Measurements from ENCODE around the gene HOXD10.

The HOXD10 gene

DNA sequence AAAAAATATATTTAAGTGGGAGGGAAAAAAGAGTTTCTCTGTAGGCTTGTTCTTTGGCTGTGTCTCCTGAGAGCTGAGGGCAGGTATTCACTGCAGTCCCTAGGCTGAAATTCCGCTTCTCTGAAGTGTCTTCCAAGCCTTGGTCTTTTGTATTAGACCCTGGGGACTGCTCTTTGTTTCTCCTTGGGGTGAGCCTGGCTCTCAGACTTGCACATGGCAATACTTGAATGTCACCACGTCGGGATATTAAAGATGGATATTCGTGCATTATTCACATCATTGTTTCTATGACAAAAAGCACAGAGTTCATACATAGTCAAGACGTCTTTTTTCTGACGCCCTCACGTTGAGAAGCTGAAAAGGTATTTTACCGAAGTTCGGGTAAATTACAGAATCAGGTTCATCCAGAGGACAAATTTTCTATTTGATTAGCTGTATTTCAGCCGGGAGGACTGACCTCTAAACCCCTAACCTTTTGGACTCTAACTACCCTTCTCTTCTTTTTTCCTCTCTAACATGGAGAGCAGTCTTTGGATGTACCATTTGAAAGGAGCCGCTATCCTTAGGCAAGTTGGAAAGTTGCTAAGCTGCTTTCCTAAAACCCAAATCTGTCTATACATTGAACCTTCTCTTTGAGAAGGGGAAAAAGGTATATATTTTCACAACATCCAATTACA, 38.1 kb downstream of the HOXD10 start:
- TF ChIP-seq YY1 (IDR thresholded peaks at IDR 0.05; ENCODE audit: low read depth) (no peak), ZBTB7A (IDR thresholded peaks at IDR 0.05; ENCODE audit: low read depth) (no peak), TCF12 (IDR thresholded peaks at IDR 0.05; ENCODE audit: low read depth) (no peak), FOXM1 (IDR thresholded peaks at IDR 0.05; ENCODE audit: borderline replicate concordance, low read depth) (no peak)

DNA sequence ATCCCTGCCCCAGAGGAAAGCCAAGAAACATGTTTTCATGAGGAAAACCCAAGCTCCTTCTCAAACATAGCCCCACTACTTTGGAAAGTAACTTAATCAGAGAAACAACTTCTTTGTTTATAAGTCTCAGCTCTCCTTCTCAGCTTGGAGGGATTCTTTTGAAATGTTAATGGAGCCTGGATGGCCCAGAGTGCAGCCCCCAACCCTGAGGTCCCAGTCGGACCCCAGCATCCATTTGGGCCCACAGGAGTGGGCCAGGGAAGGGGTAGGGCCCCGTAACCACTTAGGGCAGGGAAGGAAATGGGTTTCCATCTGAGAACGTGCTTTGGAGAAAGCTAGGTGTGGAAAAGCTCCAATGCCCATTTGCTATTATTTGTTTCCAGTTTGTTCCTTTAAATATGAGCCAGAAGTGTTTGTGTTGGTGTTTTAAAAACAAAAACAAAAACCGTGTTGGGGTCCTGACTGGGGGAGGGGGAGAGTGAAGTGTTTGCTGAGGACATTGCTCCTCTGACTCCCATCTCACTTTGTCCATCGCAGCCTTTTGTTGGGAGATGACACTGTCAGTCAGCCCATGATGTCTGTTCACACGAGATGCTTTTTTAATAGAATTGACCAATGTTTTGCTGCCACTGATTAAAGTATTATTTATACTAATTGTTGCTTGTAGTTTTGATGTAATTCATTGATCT, 38.9 kb downstream of the HOXD10 start:
- TF ChIP-seq ZBTB7A (IDR thresholded peaks at IDR 0.05; ENCODE audit: low read depth) (no peak), EGR1 (IDR thresholded peaks at IDR 0.05) (no peak), CREB1 (IDR thresholded peaks at IDR 0.05; ENCODE audit: low read depth) (no peak), USF1 (IDR thresholded peaks at IDR 0.05) (no peak), EP300 (IDR thresholded peaks at IDR 0.05; ENCODE audit: borderline replicate concordance) (no peak), TEAD4 (IDR thresholded peaks at IDR 0.05) (no peak), RAD21 (IDR thresholded peaks at IDR 0.05; ENCODE audit: low read depth) (no peak), YY1 (IDR thresholded peaks at IDR 0.05; ENCODE audit: low read depth) (no peak), CEBPB (IDR thresholded peaks at IDR 0.05) (no peak), TAF1 (IDR thresholded peaks at IDR 0.05; ENCODE audit: low read depth) (no peak), FOXM1 (IDR thresholded peaks at IDR 0.05; ENCODE audit: borderline replicate concordance, low read depth) (no peak), TCF12 (IDR thresholded peaks at IDR 0.05; ENCODE audit: low read depth) (no peak), REST (IDR thresholded peaks at IDR 0.05; ENCODE audit: low read depth) (no peak), NFIC (IDR thresholded peaks at IDR 0.05) (no peak)
- TF ChIP-seq, protein P1, sequence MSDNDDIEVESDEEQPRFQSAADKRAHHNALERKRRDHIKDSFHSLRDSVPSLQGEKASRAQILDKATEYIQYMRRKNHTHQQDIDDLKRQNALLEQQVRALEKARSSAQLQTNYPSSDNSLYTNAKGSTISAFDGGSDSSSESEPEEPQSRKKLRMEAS (IDR thresholded peaks at IDR 0.05): no peak

DNA sequence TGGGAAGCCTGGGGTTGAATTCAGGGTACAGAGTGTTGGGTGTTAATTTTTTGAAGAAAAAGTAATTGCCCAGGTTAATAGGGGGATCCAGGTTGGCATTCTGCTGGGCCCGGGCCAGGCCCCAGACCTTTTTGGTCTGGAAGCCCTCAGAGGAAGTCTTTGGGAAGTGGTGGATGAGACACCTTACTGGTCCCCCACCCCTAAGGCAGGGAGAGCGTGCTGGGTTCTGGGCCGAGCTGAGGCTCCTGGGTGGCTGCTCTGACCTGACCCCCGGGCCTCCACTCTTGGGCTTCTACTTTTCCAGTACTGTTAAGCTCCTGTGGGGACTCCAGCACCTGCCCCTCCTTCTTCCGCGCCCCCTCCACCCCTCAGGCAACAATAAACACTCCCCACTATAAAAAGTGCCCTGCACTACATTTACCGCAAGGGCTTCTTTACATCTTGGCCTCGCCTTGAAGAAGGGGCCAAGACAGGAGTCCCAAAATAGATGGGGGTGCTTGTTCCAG, 39.8 kb downstream of the HOXD10 start:
- TF ChIP-seq CREB1 (IDR thresholded peaks at IDR 0.05; ENCODE audit: low read depth) (no peak), USF1 (IDR thresholded peaks at IDR 0.05) (no peak), CEBPB (IDR thresholded peaks at IDR 0.05) (no peak), TEAD4 (IDR thresholded peaks at IDR 0.05) (no peak), EGR1 (IDR thresholded peaks at IDR 0.05) (no peak), NFIC (IDR thresholded peaks at IDR 0.05) (no peak), RAD21 (IDR thresholded peaks at IDR 0.05; ENCODE audit: low read depth) (no peak), ZBTB7A (IDR thresholded peaks at IDR 0.05; ENCODE audit: low read depth) (no peak), REST (IDR thresholded peaks at IDR 0.05; ENCODE audit: low read depth) (no peak), TAF1 (IDR thresholded peaks at IDR 0.05; ENCODE audit: low read depth) (no peak), TCF12 (IDR thresholded peaks at IDR 0.05; ENCODE audit: low read depth) (no peak), FOXM1 (IDR thresholded peaks at IDR 0.05; ENCODE audit: borderline replicate concordance, low read depth) (no peak), YY1 (IDR thresholded peaks at IDR 0.05; ENCODE audit: low read depth) (no peak), EP300 (IDR thresholded peaks at IDR 0.05; ENCODE audit: borderline replicate concordance) (no peak)
- TF ChIP-seq, protein P1 (IDR thresholded peaks at IDR 0.05): no peak

DNA sequence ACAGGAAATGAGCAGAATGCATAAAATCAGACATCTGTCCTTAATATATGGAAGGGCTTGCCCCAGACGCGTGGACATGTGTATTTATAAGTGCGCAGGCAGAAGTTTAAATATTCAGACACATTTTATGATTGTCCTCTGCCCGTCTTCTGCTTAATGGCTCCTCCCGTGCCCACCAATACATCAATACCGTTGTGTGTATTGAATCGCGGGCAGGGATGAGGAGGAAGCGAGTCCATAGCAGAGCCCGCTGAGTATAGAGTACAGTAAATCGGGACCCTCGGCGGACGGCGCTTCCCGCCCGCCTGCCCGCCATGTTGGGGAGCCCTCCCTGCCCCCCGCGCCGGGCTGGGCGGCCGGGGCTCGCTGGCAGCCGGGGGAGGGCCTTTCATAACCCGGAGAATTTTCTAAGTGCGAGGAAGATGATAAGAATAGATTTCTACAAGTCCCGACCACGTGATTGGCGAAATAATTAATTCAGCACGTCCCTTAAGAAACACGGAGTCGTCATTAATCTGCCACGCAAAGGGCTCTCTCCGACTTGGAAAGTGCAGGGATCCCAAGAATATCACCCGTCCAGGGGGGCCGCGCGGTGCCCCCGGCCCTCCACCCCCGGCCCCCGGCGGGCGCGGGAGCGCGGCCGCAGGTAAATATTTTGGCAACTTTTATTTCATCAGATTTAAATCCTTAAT, 40.4 kb downstream of the HOXD10 start, which contains the start of gene HOXD3:
HOXD3 (plus strand) TSS at position 501 of the 692 bp plus-strand sequence. CDS start 11,808 bp downstream, outside the sequence.
- no peak for TF ChIP-seq FOXM1 (IDR thresholded peaks at IDR 0.05; ENCODE audit: borderline replicate concordance, low read depth)
- no peak for TF ChIP-seq ZBTB7A (IDR thresholded peaks at IDR 0.05; ENCODE audit: low read depth)
- no peak for TF ChIP-seq TCF12 (IDR thresholded peaks at IDR 0.05; ENCODE audit: low read depth)
- TF ChIP-seq EP300 (IDR thresholded peaks at IDR 0.05; ENCODE audit: borderline replicate concordance): no peak
- TF ChIP-seq TEAD4 (IDR thresholded peaks at IDR 0.05): no peak
- TF ChIP-seq EGR1 (IDR thresholded peaks at IDR 0.05): no peak
